ENCODE data around the gene MIAT. TPM values are rescaled to one million over a fixed set of nuclear protein-coding genes. Genes with fewer than 3 reads are reported as not detected.
A peak's percentile ranks its signal among the peaks of the same experiment; 100 is the strongest.

MIAT gene
- total and polyA plus RNA-seq, 9 of the 15 experiments (the other 6 are each of a cell fraction or from before 2014, with no cell fraction given): 0.03 to 0.93 (median 0.34) TPM

GRCh38 chr22:26680485-26680884 is 23.1 kb downstream of the MIAT start:
- no peak for DNase-seq (ENCODE audit: extremely low read depth in 1 of 4, low spot score in 3 of 4)
- Histone ChIP-seq H3K9ac (ENCODE audit: insufficient read depth in 1 of 2, low read depth in 2 of 2, low read length in 2 of 2) (no peak overlapping the region), H2AFZ (ENCODE audit: low read depth, low read length) (no peak overlapping the region), H3K79me2 (ENCODE audit: control insufficient read depth, insufficient read depth, low read length) (peaks cover 5% of the 10 kb centered on the region; the same call in 1 of the 3 replicates), H3K27ac (ENCODE audit: extremely low read depth, low read depth, low read length) (no peak overlapping the region), H3K9me1 (ENCODE audit: control insufficient read depth, insufficient read depth, low read length) (no peaks in the 10 kb centered on the region), H3K4me3 (no peak overlapping the region), H3K36me3 (ENCODE audit: control insufficient read depth, insufficient read depth, low read length) (peaks cover 6% of the 10 kb centered on the region; the same call in 1 of the 3 replicates), H3K4me2 (ENCODE audit: insufficient read depth, low read length) (no peak overlapping the region), H3K27me3 (ENCODE audit: control insufficient read depth in 2 of 2, insufficient read depth in 2 of 2, low read length in 2 of 2) (no peaks in the 10 kb centered on the region), H3K9me3 (replicated peaks; ENCODE audit: control insufficient read depth, insufficient read depth, low read depth, low read length) (no peaks in the 10 kb centered on the region), H4K20me1 (replicated peaks; ENCODE audit: control insufficient read depth, insufficient read depth, low read length) (no peaks in the 10 kb centered on the region; the same call in 1 of the 2 replicates), H3K4me1 (replicated peaks in 1 of 2; ENCODE audit: control insufficient read depth in 2 of 2, insufficient read depth in 2 of 2, low read length in 2 of 2) (peaks cover 0 to under 1% of the 10 kb centered on the region in 2 experiments; a peak in 2 of 5 replicates)
- CTCF ChIA-PET (ENCODE audit: low intra/inter-chr PET ratio): no interaction called here
- intact Hi-C loops (cut with micrococcal nuclease): no loop called here
- FAIRE-seq: no peak
- POLR2A ChIA-PET: interaction anchor here (0.6 kb wide), 1 partner anchor 88 kb away, joined by 3 read pairs; no protein-coding TSS in a partner anchor
- BruUV-seq (replicated peaks): no TSS peak
- in situ Hi-C loops (cut with MboI): no loop called here
- no peak for ATAC-seq
- WGBS (ENCODE audit: insufficient coverage, low coverage, missing lambda C conversion rate): 100% methylated on average over 1 of the region's 3 CpGs
- TF ChIP-seq MXI1 (IDR thresholded peaks at IDR 0.05; ENCODE audit: low read depth, low read length) (no peak), FOXJ3 (CRISPR knock-in tag; IDR thresholded peaks at IDR 0.05) (no peak), RREB1 (CRISPR knock-in tag; IDR thresholded peaks at IDR 0.05) (no peak), BCOR (IDR thresholded peaks at IDR 0.05) (peak; percentile 61; the same call in 1 of the 2 replicates), NFXL1 (CRISPR knock-in tag; IDR thresholded peaks at IDR 0.05) (no peak), ARID4B (CRISPR knock-in tag; IDR thresholded peaks at IDR 0.05) (no peak), POU5F1 (IDR thresholded peaks at IDR 0.05; ENCODE audit: borderline replicate concordance, low read depth, low read length, partially characterized antibody) (no peak), TAF15 (IDR thresholded peaks at IDR 0.05; ENCODE audit: low read depth, low read length) (no peak), RAD21 (CRISPR knock-in tag; conservative IDR thresholded peaks at IDR 0.05 in 1 of 2, IDR thresholded peaks at IDR 0.05 in 1 of 2) (no peak), ETS1 (conservative IDR thresholded peaks at IDR 0.05; ENCODE audit: control insufficient read depth, low read depth, low read length) (no peak), FOS (IDR thresholded peaks at IDR 0.05; ENCODE audit: extremely low read depth, insufficient read length) (no peak)
